Muscle of back (tissue), 11 donors: ENCODE measurements around the gene CLEC2A. TPM values are rescaled to one million over a fixed set of nuclear protein-coding genes. Genes with fewer than 3 reads are reported as not detected.

Experiments used
- DNase-seq, 3 donors: peaks; one replicate each; pipeline versions ENCODE4 v3.0.0 to v3.0.0-alpha.2; 2013
- polyA plus RNA-seq, 10 donors: library from polyadenylated mRNA; unstranded; fragments of 120-200 nt; gene quantifications; one replicate each; pipeline ENCODE4 v1.2.1, GENCODE V29; 2013; ENCODE audit not compliant: insufficient read length in 10 of 10

CLEC2A gene
- polyA plus RNA-seq, 10 donors, result 0.61 TPM; not detected in 9

DNA sequence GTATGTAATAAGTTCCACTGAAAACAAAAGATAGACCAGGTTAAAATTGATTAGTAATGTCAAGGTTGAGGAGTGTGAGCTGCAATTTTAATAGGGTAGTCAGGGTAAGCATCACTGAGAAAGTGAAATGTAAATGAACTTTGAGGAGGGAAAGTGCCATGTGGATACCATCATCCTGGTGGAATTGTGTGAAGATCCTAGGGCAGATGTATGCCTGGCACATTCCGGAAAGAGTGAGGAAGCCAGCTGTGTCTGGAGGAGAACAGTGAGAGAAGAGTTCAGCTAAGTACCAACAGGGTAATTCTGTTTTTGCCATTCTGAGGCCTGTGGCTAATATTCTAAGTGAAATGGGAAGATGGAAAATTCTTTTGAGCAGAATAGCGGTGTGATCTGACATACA lies 2.9 kb upstream of the CLEC2A start:
- DNase-seq, result no peak

GRCh38 chr12:9933958-9934357 lies 1.8 kb upstream of the CLEC2A start:
- DNase-seq, result peak in 1 of 3 donors; percentile 45

GRCh38 chr12:9931245-9931644 lies 925 bp downstream of the CLEC2A start:
- DNase-seq, result no peak

DNA sequence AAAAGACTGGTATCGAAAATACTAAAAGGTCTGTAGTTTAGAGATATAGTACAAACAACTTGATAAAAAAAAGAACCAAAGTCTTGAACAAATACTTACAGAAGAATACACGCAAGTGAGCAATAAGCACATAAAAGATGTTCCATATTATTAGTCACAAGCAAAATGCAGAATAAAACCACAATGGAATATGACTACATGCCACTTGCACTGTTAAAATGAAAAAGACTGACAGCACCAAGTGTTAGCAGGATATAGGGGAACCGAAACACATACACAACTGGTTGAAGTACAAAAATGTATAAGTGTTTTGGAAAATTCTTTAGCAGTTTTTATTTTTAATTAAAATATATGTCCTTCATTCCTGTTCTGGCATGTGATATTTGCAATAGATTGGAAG lies 3.6 kb downstream of the CLEC2A start:
- no peak for DNase-seq

DNA sequence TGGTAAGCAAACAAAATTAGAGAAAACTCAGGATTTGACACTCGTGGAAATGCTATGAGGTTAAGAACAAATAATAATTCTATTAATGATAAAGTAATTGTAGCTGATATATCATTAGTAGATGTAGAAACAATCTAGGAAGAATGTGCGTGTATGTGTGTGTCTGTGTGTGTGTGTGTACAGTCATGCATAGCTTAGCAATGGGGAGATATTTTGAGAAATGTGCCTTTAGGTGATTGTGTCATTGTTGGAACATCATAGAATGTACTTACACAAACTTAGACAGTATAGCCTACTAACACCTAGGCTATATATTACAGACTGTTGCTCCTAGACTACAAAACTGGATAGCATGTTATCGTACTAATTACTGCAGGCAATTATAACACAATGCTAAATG lies 5.3 kb downstream of the CLEC2A start:
- DNase-seq, result no peak

- DNase-seq, result peak in 2 of 3 donors; percentile 26 to 55
Observed at GRCh38 chr12:9925705-9926393, 6.3 kb downstream of the CLEC2A start.

DNA sequence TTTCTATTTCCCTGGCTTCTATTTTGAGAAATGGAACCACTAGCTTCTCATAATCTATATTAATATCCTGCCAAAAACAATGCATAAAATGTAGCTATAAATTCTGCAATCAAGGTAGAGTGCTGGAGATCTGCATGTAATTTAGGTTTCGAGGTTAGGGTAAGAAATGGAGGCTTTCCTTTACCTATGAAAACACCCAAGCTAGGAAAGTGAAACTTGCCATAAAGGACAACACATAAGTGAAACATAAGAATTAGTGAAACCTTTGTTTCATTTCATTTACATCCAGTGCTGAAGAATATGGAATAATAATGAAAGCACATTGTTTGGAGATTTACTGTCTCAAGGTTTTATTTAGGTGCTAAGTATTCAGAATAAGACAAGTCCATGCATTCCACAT lies 9.7 kb downstream of the CLEC2A start:
- no peak for DNase-seq

- no peak for DNase-seq
Observed at GRCh38 chr12:9920451-9920850, 11.7 kb downstream of the CLEC2A start.

GRCh38 chr12:9919443-9919842 lies 12.7 kb downstream of the CLEC2A start:
- DNase-seq, result no peak

DNA sequence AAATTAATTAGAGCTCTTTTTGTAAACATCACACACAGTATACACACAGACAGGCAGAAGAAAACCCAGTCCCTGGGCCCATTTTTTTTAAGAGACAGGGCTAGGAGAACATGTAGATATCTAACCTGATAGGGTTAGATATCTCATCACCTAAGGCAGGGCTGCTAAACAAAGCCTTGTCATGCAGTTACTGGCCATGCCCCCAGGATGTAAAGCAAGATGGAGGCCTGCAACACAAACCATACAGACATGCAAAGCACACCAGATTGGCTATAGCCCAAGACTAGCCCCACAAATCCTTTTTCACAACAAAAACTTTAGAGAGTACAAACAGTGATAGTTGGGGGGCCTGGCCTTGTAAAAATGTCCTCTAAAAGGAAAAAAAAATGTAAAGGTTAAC lies 20.5 kb downstream of the CLEC2A start:
- DNase-seq, result no peak

GRCh38 chr12:9910716-9911421 lies 21.3 kb downstream of the CLEC2A start:
- DNase-seq, result no peak

DNA sequence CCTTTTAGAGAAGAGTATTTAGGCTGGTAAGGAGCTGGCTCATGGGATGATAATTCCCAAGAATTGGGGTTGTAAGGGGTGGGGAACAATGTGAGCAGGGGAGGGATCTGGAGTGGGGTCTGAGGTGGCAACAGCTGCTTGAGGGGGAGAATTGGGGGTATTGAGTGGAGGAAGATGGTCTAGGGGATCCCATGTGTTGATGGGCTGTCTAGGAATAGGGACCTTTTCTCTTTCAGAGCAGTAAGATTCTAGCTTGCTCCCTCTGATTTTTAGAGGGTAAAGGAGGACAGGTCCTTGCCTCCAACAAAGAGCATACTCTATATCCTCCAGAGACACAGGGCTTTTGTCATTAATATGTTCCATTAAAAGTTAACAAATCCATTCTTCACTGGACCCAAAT lies 22.4 kb downstream of the CLEC2A start:
- no peak for DNase-seq

DNA sequence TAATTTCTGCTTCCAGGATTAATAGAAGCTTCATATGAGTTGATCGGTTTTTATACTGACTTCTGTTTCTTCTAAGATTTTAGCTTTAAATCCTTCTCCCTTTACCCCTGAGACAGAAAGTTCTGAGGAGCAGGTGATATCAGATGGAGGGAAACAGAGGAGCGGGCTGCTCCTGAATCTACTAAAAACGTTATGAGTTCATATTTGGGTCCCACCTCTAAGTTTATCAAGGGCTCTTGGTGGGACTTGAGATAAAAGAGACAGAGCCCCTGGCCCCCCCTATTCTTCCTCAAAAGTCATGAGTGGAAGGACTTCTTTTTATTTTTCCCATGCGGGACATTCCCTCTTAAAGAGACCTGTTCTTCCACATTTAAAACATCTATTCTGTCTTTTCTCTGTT lies 23.8 kb downstream of the CLEC2A start:
- no peak for DNase-seq

DNA sequence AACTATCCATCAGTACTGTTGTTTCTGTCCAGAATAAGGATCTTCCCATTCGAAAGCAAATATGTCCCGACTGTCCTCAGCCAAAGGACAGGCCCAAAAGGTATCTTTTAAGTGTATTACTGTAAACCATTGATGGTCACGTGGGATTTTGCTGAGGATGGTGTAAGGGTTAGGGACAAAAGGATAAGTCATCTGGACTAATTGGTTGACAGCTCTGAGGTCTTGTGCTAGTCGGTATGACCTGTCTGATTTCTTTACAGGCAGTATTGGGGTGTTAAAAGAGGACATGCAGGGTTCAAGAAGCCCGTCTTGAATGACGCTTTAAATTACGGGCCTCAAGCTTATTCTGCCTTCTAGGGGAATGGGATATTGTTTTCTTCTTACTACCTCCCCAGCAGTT lies 24.4 kb downstream of the CLEC2A start:
- no peak for DNase-seq

GRCh38 chr12:9906873-9907272 lies 25.3 kb downstream of the CLEC2A start:
- no peak for DNase-seq

DNA sequence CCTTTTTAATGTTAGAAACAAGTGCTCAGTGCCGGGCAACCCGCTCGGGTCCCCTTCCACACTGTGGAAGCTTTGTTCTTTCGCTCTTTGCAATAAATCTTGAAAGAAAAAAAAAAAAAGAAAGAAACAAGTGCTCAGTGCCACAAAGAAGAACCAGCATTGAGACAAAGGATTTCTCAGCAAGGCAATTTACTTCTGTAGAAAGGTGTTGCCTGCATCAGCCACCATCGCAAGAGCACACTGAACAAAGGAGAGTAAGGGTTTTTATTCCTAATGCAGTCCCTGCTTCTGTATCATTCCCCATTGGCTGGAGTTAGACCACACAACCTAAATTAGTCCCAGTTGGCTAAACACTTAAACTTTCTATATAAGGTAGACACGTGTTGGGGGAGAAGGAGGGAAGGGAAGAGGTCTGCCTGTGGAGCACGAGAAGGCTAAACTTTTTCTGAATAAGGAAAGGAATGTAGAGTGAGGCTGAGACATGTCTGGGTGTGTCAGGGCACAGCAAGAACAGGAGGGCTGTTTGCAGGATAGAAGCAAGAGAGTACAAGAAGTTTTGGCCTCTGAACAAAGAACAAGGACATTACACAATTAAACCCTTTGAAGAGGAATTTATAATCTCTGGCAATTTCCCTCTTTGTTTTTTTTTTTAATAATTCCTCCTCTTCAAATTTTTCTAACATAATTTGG lies 29.5 kb downstream of the CLEC2A start:
- DNase-seq, result no peak

DNA sequence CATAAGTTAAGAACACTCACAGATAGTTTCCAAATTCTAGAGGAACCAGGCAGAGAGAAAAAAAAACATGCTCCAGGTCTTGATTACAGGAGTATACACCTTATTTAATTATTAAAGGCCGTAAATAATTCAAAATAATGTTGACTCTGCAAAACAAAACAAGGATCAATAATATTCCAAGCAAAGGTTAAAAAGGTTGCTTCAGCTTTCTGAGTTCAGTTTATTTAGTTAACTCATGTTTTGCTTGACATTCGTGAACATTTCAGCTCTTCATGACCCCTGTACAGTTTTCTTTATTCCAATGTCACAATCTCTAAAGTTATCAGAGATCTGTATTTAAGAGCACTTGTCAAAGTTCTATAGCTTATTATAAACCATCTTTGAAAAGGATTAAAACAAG lies 31.2 kb downstream of the CLEC2A start:
- no peak for DNase-seq

- DNase-seq, result no peak
Observed at GRCh38 chr12:9899209-9899608, 33.0 kb downstream of the CLEC2A start.

DNA sequence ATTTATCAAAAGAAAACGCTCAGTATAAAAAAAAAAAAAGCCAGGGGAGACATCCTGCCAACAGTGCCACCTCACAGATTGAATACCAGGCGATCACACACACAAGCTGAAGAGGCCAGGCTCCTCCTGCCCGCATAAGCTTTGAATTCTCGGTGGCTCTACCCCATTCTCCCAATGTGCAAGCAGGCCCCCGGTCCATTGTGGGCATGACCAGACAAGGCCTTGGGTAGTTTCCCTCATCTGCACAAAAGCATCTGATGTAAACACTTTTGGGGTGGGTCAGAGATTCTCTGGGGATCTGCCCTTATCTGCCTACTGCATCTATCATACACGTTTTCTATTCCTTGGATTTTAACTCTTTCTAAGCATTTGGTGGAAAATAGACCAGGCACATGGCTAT lies 34.6 kb downstream of the CLEC2A start:
- no peak for DNase-seq

DNA sequence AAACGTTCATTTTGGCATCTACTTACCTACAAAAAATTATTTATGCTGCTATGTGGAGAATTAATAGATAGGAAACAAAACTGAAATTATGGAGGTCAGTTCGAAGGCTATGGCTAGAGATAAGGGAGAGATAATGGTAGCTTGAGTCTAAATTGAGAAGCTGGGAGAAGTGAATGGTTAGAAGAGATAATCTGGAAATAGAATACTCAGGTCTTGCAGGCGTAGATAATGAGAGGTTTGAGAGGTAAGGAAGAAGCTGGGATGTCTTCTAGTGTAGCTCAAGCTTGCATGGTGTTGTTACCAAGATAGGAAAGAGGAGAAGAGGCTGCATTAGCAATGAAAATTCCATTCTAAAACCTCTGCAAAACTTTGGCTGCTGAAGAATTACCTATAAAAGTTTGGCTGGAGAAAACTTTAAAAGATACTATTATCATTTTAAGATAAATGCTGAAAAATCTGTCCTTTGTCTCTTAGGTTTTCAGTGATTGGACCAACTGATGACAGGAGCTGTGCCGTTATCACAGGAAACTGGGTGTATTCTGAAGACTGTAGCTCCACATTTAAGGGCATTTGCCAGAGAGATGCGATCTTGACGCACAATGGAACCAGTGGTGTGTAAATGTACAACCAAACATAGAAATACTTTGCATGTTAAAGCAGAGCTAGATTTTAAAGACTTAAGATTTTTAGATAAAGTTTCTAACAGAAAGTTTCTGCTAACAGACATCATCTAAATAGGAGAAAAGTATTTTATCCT lies 36.8 kb downstream of the CLEC2A start:
- DNase-seq, result no peak

- no peak for DNase-seq
Observed at GRCh38 chr12:9888665-9889273, 43.4 kb downstream of the CLEC2A start.

GRCh38 chr12:9883175-9883574 lies 49.0 kb downstream of the CLEC2A start:
- peak in 2 of 3 donors; percentile 22 to 25 for DNase-seq
